ENCODE results near the gene MICALL1.
"Not testable (repeated sequence)": the region's sequence is repeated elsewhere in the genome, so short reads cannot be mapped to it uniquely, and the experiment has no call there.

MICALL1 gene

DNA sequence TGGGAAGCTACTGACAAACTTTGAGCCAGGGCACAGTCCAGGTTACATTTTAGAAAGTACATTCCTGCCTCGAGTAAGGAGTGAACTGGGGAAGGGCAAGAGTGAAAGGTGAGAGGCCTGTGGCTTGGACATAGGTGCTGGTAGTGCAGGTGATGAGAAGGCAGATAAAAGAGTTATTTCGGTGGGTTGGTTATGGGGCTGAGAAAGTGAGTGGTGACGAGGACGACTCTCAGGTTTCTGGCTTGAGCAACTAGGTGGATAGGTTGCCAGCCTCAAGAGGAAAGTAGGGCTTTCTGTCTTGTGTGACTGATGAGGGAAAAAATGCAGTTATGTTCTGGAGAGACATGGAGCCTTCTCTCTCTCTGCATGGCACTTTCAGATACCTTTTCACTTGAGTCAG lies 51.1 kb downstream of the MICALL1 start:
- DNase-seq (ENCODE audit: low read depth) = no peak

DNA sequence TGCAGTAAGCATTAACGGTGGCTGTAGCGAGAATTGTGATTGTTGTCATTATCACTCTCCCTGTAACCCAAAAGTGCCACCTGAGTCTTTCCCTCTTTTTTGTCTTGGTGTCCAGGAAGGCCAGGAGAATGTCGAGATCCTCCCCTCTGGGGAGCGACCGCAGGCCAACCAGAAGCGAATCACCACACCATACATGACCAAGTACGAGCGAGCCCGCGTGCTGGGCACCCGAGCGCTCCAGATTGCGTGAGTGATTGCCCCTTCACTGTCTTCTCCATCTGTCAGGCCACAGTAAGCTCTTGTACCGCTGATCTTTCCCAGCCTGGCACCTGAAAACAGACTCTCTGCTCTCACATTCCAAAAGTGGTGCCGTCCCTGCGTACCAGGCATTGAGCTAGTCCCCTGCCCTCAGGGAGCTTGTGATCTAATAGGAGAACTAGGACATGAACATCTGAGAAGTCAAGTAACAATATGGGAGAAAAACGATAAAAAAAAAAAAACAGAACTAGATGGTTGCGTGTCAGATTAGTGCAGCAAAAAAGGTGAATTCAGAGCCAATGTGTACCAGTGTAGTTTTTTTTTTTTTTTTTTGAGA lies 53.2 kb downstream of the MICALL1 start:
- no peak for DNase-seq (ENCODE audit: low read depth)

DNA sequence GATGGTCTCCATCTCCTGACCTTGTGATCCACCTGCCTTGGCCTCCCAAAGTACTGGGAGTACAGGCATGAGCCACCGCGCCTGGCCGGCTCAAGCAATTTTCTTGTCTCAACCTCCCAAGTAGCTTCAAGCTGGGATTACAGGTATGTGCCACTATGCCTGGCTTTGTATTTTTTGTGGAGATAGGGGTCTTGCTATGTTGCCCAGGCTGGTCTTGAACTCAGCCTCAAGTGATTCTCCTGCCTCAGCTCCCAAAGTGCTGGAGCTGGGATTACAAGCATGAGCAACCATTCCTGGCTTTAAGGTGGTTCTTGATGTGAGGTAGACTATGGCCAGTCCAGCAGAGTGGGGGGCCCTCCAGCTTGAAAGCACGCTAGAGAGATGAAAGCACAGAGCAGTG lies 55.0 kb downstream of the MICALL1 start:
- no peak for DNase-seq (ENCODE audit: low read depth)

DNA sequence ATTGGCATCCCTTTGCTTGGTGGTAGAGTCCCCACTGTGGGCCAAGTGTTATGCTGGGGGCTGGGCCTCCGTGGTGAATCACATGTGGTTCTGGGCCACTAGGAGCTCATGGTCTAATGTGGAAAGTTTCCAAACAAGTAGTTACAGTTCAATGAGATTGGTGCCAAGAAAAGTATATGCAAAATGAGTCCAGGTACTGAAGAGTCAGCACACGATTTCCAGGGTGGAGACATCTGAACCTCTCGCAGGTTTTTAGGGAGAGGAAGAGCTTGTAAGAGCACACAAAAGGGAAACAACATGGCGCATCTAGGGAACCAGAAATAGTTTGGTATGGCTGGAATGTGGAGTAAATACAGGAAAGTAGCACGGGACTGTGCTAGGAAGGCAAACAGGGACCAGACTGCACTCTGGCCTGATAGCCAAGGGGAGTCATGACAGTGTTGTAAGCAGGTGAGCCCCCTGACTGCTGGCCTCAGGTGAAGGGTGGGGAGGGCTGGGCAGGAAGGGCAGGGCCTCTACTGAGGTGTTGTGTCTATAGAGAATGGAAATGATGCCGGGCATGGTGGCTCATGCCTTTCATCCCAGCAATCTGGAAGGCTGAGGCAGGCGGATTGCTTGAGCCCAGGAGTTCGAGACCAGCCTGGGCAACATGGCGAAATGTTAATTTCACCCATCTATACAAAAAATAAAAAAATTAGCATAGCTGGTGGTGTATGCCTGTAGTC lies 60.0 kb downstream of the MICALL1 start:
- DNase-seq (ENCODE audit: low read depth) = no peak

DNA sequence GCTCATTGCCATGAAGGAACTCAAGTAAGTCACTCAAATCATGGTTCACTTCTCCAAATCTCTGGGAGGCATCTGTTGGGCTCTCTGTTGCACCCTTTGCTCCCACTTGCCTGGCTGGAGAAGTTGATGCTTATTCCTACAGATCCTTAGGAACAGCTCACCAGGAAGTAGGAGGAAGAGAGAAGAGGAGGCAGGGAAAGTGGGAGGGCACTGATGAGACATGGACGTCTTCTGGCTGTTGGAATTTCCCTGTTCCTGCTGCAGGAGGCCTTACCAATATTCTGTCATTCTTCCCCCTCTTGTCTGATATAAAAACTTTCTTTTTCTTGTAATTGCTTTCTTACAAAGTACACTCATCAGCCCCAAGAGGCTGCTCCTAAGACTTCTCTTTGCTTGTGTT lies 61.0 kb downstream of the MICALL1 start:
- no peak for DNase-seq (ENCODE audit: low read depth)

DNA sequence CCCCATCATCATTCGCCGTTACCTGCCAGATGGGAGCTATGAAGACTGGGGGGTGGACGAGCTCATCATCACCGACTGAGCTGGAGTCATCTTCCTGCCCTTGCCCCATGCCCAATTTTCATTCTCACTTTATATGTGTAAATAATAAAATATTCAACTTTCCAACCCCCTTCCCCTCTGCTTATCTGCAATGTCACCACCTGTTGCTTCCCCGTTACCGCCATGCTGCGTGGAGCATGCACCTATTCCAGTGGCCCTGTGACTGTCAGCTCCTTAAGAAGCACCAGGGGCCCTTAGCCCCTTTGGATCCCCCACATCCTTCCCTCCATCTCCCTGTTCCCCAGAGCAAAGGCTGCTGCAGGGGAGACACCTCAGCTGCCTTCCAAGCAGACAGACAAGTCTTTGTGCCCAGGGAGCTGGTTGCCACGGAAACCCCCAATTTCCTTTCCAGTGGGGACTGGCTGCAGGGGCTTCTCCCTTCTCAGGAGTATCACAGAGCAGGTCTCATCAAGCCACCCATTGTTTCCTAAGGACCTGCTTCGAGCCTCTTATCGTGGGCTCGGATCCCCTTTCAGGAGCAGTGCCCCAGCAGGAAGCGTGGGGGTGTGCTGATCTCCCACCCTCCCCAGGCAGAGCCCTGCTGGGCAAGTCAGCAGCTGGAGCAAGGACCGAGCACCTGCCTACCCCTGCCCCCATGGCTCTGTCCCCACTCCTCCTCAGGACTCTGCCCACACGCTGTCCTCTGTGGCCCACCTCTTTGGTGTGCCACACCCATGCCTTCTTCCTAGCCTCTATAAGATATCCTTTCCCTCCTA lies 61.7 kb downstream of the MICALL1 start:
- DNase-seq (ENCODE audit: low read depth) = no peak

DNA sequence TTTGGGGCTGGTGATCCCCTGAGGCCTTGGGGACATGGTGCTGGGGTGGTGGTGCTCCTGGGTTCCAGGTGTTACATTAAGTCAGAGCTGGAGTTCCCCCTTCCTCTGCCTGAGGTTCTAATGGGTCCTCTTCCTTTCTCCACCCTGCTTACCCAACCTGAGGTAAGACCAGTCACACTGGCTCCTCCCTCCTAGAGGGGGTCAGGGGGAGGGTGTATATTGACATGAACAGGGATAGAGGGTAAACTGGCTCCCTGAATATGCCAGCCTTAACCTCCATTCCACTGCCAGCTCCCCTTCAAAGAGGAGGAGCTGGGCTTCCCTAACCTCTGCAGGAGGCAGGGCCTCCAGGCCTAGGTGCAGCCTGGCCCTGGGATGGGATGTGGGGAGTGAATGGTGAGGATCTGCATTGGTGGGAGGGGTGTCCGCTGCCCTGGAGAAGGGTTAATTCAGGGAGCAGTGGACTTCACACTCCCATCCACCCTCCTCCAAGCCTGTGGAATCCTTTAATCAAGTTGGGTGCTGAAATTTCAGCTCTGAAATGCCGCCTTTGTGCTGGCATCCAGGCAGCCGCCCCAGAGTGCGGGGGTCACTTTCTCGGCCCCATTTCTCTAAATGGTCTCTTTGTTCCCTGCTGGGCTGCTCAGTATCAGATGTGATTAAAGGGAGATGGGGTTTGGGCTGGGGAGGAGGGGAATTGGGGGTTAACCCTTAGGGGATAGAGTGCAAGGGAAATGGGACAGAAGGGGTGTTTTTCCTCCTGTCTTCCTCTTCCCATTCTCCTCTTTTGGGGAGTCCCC lies 62.6 kb downstream of the MICALL1 start:
- DNase-seq (ENCODE audit: low read depth) = no peak

DNA sequence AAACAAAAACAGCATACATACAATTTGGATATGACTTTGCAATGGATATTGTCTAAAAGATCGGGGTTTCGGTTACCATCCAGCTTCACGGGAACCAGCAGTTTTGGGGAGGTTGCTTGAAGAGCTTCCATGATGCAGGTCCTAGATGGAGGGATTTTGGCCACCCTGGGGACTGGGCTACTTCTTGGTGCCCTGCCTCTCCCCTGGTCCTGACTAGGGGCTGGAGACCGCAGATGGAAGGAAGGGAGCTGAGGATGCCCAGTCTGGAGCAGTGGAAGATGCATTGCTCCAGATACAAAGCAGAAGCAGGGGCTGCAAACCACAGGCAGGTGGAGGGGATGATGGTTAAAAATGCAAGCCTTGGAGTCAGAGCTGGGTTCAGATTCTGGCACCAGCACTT lies 64.8 kb downstream of the MICALL1 start:
- no peak for DNase-seq (ENCODE audit: low read depth)

DNA sequence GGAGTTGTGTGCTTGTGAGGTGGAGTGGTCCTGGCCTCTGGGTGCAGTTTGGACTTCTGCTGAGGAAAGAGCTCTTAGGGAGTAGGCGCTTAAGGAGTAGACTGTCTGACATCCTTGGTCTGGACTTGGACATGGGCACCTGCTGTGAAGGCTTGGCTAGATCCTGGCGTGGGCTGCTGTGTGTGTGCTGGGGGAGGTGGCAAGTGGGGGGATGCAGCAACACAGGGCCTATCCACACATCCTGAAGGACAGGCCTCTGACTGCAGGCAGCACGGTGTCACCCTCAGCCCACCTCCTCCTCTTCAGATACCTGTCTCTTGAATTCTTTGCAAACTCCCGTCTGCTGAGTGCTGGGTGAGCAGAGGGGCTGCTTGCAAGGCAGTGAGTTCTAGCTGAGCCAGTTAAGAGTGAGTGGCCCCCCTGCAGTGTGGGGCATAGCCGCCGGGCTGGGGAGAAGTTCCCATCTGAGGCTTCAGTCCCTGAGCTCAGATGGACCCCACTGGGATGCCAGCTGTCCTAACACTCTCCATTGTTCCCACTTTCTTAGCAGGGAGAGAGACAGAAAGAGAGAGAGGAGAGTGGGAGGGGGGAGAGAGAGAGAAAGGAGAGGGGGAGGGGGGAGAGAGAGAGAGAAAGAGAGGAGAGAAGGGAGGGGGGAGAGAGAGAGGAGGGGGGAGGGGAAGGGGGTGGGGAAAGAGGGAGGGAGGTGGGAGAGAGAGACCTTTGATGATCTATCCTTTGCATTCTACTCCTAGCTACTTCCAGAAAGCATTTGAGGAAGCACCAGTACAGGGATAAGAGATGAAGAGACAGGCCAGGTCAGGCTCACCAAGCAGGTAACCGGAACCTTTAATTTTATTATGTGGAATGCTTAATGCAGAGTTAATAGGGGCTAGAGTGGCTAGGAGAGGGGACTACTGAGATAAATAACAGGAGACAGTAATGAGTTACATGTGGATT lies 65.7 kb downstream of the MICALL1 start:
- DNase-seq (ENCODE audit: low read depth) = no peak

DNA sequence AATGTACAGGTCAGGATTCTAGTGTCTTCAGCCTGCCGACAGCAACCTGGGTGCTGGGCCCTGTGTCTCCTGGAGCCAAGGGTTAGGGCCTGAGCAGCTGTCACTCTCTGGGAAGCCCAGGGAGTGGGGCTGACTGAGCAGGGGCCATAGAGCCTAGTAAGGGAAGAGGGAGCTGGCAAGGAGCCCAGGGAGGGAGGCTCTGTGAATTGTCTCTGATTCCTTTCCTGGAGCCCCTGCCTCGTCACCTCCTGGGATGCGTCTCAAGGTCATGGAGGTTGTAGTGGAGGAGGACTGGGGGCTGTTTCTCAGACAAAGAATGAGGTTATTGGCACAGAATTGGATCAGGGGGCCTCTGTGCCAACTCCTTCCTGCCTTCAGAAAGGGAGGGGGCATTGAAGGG lies 66.4 kb downstream of the MICALL1 start:
- DNase-seq (ENCODE audit: low read depth) = no peak

DNA sequence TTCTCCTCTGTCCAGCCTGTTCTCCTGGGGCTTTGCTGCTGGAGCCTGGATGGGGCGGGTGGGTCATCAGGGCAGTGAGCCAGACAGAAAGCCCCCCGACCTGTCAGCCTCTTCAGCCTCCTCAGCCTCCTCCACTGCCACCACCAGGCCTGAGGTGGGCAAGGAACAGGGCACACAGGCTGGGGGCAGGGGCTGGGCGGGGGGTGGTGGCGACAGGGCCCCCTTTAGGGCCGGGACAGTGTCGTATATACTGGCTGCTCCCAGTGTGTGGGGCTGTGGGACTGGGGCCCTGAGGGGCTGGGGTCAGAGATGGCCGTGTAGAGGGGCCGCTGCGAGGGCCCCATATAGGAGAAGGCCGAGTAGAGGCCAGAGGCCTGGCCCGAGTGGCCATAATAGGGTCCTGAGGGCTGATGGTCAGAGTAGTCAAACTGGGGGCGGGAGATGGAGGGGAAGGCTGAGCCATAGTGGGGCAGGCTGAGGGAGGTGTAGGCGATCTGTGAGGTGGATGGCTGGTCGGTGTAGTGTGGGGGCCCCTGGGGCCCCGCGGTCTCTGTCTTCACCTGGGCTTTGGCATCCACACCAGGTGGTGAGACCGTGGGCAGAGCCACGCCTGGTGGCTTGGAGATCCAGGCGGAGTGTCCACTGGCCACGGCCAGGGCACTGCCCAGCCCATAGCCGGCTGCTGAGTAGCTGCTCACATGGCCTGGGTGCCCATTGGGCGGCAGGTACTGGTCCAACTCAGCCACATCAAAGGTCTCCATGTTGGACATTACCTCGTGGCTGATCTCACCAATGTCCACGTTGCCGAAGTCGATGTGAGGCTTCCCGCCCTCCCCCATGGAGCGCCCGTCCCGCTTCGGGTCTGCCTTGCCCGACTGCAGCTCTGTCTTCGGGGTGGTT lies 67.4 kb downstream of the MICALL1 start:
- DNase-seq (ENCODE audit: low read depth) = no peak

DNA sequence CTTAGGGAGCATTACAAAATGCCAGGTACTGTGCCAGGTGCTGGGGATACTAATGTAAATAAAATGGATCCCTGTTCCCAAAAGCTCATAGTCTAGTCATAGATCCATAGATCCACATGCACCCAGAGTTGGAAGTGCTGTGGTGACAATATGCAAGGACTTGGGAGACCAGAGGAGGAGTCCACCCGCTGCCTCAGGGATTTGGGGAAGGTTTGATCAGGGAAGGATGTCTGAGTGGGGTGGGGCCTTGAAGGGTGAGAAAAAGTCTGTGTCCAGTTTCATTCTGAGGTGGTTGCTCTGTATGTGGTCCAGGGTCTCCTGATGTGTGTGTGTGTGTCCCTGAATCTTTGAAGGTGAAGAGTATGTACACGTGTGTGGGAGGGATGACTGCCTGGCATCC lies 69.1 kb downstream of the MICALL1 start:
- DNase-seq (ENCODE audit: low read depth) = no peak

DNA sequence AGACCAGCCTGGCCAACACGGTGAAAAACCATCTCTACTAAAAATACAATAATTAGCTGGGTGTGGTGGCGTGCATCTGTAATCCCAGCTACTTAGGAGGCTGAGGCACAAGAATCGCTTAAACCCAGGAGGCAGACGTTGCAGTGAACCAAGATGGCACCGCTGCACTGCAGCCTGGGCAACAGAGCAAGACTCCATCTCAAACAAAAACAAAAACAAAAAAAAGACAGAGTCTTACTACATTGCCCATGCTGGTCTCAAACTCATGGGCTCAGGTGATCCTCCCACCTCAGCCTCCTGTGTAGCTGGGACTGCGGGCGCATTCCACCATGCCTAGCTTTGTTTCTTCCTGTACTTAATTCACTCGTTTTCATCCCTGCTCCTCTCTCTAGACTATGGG lies 69.9 kb downstream of the MICALL1 start:
- DNase-seq (ENCODE audit: low read depth) = not testable (repeated sequence)

DNA sequence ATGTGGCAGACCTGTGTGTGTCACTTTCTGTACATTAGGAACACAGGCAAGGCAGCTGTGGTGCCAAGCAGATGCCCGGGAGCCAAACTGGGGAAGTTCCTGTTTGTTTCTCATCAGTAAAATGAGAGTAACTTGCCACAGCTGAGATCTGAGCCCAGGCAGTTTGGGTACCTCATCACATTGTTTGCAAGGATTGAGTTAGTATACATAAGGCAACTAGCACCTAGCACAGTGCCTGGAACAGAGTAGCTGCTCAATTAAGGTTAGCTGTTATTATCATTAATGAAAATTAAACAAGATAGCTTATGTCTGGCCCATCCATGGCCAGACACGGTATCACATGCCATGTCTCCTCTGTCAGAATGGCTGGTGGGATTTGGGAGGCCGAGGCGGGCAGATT lies 70.5 kb downstream of the MICALL1 start:
- DNase-seq (ENCODE audit: low read depth) = no peak

DNA sequence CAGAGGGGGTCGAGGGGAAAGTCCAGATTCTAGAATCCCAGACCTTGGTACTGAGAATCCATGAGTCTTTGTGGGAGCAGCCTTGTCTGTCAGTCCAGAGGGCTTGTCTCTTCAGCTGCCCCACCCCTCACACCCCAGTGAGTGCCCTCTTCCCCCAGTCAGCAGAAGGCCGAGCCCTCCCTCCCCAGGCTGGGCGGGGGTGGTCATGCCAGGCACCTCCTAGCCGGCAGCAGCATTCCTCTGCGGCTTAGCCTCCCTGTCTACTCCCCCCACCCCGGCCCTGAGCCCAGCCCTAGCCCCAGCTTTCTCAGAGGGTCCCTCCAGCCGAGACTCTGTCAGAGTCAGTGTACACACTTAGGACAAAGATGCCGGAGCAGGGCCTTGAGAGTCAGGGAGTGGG lies 73.7 kb downstream of the MICALL1 start:
- no peak for DNase-seq (ENCODE audit: low read depth)

DNA sequence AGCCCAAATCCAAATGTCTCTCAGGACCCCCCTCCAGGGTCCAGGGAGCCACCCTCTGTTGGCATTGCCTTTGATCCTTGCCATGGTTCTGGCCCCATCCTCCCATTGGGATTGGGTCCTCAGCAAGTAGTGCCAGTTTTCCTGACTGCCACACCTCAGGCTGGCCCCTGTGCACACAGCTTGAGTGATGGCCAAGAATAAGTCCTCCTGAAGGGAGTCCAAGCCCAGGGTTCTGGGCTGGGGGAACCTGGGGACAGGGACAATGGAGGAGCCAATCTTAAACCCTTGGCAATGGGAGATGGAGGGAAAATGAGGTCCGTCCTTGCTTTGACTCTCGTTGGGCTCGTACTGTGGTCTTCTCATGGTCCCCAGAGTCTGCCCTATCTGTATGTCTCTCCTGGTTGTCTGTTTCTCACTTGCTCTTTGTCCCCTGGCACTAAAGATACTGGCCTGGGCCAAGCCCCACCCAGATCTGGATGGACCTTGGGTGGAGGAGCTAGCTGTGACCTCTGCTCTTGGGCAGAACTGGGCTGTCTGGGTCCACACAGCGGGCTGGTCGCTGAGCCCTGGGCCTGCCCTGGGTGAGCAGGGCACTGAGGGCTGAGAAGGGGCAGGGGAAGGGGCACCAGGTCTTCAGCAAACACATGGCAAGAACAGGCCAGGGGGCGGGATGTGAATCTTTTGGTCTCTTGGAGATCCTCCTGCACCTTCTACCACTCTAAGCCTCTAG lies 75.3 kb downstream of the MICALL1 start:
- no peak for DNase-seq (ENCODE audit: low read depth)

DNA sequence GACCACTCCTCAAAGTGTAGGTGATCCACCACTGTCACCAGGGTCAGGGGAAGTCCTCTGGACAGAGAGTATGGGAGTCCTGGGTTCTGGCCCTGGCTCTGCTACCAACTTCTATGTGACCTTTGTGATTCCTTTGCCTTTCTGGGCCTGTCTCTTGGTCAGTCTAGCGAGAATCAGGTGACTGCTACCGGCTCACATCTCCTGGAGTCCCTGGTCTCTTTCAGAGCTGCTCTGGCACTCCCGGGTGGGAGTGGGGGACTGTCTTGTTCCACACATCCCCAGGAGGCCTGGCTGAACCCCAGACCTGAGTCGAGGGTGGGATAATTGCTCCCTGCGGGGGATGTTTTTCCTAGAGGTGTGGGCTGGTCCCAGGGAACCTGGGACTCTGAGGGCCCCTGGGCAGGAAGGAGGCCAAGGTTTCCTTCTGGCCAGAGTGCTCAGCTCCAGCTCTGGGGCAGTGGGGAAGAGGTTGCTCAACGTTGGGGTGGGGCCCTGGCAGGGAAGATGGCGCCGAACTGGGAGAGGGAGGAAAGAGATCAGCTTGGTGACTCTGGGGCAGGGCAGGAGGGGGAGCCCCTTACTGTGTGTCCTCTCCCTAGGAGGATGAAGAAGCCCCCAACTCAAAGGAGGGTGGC lies 76.2 kb downstream of the MICALL1 start:
- no peak for DNase-seq (ENCODE audit: low read depth)

DNA sequence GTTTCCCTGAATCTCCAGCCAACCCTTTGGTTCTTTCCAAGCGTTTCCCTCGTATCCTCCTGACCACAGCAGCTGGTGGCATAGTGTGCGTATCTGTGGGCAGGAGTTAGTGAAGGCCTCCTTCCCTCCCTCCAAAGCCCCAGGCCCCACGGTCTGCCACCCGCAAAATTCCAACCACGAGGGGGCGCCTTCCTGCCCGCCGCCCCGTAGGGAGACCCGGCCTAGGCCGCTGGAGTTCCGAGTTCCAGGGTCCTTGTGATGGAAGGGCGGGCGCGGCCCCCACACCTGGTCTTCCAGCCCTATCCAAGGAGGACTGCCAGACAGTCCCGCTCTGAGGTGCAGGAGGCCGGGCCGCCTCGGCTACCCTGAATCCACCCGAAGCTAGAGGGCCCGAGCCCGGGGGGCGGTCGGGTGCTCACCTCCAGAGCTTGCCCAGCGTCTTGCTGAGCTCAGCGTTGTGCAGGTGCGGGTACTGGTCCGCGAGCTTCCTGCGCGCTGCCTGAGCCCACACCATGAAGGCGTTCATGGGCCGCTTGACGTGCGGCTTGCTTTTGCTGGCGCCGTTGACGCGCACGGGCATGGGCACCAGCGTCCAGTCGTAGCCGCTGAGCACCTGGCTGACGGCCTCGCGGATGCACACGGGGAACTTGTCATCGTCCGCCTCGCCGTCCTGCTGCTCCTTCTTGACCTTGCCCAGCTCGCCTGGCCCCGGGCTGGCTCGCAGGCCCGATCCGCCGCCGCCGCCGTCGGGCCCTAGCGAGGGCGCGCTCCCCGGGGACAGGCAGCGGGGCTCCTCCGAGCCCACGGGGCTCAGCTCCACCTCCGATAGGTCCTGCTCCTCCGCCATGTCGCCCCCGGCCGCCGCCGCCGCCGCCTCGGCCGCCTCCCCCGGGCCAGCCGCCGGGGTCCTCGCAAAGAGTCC lies 77.1 kb downstream of the MICALL1 start:
- no peak for DNase-seq (ENCODE audit: low read depth)
